NT2/D1 (cell line): Measurements from ENCODE around the gene TTC38.

Experiments used
- YY1 ChIP-seq: IDR thresholded peaks from 2 replicates; pipeline ENCODE4 v1.6.1; 2011; ENCODE audit not compliant: insufficient read length, insufficient read depth
- ZNF274 ChIP-seq: IDR thresholded peaks from 2 replicates; pipeline ENCODE4 v1.6.1; 2011; ENCODE audit warnings: mild to moderate bottlenecking, low read depth, low read length

DNA sequence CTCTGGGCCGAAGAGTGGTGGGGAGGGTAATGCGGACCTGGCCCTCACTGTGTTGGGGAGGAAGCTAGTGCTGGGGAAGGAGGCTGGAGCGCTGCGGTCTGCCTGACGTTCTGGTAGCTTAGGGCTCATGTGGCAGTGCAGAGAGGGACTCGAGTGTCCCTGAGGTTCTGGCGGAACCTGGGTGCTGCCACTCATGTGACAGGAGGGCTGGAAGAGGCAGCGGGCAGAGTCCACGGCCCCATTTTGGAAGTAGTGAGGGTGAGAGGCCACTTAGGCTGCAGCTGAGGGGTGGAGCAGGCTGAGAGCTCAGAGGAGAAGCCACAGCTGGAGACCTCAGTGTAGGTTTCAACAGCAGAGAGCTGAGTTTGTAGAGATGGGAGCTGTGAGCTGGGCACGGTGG lies 51.5 kb downstream of the TTC38 start:
- no peak for TF ChIP-seq YY1
- no peak for TF ChIP-seq ZNF274
